ENCODE results near the gene TBX19.

Gene TBX19

DNA sequence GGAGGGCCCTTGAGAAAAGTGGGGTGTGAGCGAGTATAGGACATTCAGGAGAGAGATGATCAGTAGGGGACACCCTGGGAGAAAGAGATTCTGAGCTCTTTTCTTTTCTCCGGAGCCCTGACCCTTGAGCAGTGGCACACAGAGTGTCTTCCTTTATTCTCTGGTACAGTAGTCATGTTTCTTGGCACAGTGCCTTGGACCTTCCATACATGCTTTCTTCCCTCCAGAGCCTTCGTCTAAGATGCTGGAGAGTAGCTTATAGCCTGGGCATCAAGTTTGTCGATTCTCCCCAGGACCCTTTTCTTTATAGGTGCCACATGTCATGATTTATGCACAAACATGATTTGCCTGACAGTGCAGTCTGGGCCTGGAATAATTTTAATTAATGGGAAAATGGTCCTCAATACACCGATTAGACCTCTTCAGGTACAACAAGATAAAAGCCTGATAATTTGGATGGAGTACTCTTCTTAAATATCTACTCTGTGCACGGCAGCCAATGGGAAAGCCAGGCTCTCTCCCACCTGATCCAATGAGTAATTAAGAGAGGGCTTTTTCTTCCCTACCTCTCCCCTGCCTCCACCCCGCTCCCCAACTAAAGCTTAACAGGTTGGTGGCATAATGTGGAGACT lies at the start of gene TBX19:
TSS of gene TBX19 (plus strand) at position 582 of the 632 bp plus-strand sequence. CDS start 214 bp downstream, outside the sequence.
- DNase-seq: no peak

DNA sequence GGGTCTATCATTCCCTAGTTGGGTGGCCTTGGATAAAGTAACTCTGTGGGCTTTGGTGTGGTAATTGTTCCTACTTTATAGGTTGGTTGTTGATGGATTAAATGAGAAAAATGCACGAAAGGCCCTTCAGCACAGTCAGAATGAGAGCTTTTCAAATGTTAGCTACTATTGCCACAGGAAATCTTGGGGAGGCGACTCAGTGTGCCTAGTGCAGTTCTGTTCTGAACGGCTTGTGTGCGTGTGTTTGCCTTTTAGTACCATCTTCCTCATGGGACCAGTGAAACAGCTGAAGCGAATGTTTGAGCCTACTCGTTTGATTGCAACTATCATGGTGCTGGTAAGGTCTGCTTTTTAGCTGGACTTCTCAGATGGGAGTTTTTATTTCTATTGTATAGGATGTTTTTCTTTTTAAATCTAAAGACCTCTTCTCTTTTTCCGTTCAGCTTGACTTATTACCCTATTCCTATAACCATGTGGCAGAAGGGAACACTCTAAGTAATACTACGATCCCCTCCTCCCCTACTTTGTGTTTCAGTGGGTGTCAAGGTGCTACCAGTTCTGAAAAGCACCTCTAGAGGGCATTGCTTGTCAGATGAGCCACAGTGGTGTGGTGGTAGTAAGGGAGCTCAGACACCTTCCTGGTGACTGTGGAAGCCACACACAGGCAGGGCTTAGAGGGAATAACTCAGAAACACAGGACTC lies 45.7 kb upstream of the TBX19 start:
- no peak for DNase-seq

DNA sequence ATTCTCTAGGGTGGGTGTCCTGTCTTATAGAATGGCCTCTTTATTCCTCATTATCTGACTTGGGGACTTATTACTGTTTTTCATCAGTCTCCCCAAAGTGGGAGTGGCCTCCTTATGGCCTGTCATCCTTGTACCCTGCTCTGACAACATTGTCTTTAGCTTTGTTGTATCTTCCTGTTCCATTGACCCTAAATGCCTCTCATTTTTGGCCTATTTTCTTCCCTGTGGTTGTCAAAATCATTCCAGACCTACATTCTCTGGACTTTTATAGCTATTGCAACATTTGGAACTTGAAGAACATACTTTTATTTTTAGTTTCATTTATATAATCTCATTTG lies 45.2 kb upstream of the TBX19 start:
- DNase-seq: no peak

DNA sequence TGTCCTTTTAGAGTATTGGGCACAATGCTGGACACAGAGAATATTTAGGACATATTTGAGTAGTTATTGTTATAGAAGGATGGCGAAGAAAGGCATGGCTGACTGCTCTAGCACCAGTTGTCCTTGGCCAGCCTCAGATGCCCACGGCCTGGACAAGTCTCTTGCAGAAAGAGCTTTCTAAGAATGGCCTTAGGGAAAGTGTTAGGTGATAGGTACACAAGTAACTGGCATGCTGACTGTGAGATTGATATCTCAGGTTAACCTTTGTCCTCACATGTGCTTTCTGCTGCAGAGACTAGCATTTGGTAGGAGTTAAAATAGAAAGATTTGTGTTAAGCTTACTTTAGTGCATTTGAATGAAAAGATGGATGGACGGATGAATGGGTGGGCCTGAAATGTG lies 44.7 kb upstream of the TBX19 start:
- no peak for DNase-seq

DNA sequence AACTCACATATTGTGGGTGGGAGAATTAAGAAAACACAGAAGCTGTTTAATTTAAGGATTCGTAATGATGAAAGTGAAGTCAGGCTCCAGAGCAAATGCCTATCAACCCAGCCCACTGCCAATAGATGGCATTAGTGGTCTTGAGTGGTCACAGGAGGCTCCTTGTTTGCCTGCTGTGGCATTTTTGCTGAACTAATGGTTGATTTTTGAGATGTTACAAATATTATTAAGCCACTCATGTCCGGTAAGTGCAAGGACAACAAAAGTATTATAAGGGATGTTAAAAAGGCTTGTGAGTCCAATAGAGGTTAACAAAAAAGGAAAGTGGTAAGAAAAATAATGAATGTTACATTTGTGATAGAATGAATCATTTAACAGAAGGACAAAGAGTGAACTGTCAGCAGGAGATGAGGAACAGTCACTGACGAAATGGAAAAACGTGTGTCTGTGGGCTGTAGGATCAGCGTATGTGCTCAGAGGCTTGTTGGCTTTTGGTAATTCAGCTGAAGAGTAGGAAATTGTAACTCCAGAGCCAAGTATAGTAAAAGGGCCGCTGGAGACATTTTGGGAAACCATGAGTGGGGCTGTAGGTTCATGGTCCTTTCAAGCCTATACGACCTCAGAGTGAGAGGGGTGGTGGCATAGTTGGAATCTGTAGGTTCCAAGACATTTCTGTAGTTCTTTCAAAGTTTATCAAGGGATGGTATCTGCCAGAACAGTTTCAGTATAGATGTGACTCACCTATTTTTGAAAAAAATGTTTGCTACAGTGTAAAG lies 43.7 kb upstream of the TBX19 start:
- DNase-seq: no peak

DNA sequence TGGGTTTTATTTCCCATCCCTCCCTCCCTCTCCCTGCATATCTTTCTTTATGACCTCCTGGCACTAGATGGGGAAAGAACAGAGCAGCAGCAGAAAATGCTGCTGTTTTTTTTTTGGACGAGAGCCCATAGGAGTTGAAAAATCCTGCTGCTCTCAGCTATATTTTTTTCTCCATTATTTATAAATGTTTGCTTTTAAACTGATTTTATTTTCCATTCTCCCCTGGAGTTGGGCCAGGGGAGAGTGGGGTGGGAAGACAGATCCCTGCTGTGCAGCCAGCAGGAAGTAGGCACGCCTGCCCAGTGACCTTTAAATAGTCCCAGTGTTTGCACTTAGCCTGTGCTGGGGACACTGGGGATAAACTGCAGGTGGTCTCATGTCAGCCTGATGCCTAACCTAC lies 37.5 kb upstream of the TBX19 start:
- DNase-seq: no peak

DNA sequence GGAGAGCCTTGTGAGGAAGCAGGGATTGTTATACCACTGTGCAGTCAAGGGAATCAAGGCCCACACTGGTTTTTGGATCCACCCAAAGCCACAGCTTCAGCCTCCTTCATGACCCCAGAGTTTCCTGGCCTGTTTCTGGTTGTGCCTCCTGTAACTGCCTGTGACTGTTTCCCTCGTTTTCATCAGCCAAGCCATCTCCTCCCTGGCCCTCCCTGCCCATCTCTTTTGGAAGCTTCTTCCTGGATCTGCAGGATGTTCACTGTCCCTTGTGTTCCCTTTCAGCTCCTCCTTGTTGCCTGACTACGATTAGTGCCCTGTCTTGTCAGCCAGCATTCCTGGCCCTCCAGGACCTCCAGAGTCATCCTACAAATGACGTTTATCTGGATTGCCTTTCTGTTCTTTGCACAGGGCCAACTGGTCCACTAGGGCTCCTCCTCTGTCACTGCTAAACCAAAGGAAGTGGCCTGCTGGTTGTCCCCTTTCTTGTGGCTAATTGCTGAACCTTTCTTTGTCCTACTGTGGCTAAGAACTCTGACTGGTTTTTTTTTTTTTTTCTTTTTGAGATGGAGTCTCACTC lies 37.0 kb upstream of the TBX19 start:
- no peak for DNase-seq

DNA sequence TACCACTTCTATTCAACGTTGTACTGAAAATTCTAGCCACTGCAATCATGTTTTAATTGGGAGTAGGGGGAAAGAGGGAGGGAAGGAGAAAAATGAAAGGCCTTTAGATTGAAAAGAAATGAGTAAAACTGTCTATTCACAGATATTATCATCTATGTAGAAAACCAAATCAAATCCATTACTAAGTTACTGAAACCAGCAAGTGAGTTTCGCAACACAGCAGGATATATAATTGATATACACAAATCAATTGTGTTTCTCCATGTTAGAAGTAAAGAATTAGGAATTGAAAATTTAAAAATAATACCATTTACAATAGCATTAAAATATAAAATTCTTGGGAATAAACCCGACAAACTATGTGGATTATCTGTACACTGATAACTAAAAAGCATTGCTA lies 35.6 kb upstream of the TBX19 start:
- no peak for DNase-seq

DNA sequence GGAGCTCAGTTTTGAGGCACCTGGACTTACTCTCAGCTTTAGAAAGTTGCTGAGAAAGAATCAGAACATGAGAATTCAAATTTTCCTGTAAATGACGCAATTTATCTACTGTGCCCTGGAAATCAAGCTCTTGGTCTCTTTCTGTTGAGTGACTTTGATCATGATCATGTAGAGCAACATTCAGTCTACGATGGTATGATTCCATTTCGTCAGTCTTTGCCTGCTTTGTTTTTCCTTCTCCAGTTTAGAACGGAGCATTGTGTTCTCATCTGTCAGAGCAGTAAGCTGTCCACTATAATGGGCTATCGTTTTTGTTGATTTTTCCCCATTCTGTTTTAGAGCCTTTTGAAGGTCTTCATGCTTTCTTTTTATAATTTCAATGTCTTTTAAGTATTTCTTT lies 34.2 kb upstream of the TBX19 start:
- no peak for DNase-seq

DNA sequence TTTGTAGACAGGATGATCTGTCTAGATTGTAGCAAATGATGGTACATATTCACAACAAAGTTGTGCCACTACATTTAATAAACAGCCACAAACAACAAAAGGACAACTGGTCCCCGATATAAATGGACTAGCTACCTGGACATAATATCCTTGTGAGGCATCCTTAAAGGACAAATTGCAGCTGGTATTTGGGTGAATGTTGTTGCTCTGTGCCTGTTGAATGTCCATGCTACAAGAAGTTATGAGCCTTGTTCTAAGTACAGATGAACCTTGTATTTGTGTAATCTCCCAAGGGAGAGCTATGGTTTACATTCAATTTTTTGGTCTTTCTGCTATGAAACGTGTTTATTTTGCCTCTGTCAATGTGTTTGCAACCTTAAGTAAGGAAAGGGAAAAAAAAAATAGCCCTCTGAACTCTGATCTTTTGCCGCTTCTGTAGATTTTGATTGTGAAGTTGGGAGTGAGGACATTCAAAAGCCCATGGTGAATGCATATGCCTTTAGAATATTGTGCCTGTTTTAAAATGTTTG lies 28.4 kb upstream of the TBX19 start:
- no peak for DNase-seq

DNA sequence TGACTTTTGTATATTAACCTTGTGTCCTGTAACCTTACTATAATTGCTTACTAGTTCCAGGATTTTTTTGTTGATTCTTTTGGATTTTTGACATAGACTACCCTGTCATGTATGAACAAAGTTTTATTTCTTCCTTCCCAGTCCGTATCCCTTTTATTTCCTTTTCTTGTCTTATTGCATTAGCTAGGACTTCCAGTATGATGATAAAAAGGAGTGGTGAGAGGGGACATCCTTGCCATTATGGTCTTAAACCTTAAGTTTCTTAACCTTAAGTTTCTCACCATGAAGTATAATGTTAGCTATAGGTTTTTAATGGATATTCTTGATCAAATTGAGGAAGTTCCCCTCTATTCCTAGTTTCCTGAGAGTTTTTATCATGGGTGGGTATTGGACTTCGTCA lies 24.5 kb upstream of the TBX19 start:
- DNase-seq: no peak

DNA sequence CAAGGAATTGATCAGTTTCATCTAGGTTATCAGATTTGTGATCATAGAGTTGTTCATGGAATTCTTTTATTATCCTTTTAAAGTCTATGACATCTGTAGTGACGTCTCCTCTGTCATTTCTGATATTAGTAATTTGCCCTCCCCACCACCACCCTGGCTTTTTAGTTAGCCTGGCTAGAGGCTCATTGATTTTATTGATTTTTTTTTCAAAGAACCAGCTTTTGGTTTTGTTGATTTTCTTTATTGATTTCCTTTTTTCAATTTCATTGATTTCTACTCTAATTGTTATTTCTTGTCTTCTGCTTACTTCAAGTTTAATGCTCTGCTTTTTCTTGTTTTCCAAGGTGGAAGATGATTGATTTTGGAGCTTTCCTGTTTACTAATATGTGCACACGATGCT lies 23.3 kb upstream of the TBX19 start:
- DNase-seq: no peak

DNA sequence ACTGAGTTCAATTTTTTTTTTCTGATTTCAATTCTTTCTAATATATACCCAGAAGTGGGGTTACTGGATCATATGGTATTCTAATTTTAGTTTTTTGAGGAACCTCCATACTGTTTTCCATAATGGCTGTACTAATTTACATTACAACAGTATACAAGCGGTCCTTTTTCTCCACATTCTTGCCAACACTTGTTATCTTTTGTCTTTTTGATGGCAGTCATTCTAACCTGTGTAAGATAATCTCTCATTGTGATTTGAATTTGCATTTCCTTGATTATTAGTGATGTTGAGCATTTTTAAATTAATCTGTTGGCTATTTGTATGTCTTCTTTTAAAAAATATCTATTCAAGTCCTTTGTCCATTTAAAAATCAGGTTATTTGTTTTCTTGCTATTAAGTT lies 21.1 kb upstream of the TBX19 start:
- DNase-seq: no peak

DNA sequence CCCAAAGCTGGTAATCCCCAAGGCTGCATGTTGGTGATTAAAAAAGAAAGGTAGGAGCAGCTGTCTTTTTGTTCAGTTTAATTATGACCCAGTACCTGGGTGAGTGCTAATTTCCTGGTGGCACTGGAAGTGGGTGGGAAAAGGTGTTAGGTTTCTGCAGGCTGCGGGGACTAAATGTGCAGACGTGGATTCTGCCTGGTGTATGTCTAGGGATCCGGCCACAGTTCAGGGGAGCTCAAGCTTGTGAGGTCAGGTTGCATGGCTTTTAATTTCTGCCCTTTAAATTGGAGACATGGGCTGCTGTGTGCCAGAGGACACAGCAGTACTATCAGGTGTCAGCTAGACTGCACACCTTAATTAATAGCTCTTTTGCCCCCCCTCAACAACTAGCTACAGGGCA lies 20.3 kb upstream of the TBX19 start:
- DNase-seq: no peak

DNA sequence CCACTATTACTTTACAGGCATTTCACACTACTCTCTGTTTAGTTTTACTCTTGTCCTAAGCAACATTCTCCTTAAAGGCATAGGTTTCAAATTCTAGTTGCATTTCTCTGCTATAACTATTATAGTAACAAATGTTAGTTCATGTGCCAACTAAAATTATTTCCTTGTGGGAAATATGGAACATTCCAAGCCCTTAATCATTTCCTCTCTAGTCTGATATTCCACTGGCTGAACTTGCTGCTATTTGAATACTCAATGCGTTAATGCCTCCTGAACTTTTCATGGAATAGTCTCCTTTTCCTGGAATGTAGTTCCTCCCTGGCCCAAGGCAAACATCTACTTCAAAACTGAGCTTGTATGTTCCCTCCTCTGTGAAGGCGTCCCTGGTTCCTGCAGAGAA lies 19.3 kb upstream of the TBX19 start:
- DNase-seq: no peak

DNA sequence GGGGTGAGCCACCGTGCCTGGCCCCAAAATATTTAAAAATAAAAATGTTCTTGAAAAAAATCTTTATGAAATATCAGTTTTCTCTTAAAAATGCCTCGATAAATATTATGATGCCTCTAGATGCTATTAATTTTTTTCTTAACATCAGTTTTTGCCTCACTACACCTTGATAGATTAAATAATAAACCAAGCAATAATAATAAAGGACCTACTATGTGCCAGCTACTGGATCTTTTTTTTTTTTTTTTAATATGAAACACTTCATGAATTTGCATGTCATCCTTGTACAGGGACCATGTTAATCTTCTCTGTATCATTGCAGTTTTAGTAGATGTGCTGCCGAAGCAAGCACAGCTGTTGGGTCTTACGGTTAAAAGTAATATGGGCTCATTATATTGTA lies 17.5 kb upstream of the TBX19 start:
- DNase-seq: no peak

DNA sequence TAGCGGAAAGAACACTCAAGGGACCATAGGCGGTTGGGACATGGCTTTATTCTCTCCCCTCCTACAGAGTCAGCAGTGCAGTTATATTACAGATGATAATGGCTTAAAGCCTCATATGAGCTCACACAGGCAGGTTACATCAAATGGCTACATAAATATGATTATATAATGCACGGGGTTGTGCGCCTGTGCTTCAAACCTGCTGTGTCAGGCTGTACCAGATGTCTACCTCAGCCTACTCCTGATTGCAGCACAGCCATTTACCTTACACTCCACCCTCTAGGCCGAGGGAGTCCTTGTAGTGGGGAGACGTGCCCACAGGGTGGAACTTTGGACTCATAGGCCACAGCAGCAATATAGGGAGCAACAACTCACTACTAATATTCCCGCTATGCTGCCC lies 16.4 kb upstream of the TBX19 start:
- DNase-seq: no peak

DNA sequence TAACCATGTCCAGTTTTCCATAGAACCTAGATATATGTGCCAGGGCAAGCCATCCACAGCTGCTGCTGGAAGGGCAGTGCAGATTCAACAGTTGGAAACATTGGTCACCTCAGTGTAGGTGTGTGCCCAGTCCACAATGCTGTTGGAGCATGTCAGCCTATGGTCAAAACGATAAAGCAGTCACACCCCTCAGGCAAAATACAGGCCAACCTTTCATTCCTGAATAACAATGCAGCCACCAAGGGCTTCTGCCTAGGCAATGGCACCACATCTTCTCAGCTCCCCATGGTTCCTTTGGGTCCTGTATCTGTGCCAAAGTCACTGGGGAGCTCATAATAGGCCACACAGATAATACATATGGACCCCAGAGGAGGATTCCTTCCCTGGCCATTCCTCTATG lies 15.1 kb upstream of the TBX19 start:
- no peak for DNase-seq

DNA sequence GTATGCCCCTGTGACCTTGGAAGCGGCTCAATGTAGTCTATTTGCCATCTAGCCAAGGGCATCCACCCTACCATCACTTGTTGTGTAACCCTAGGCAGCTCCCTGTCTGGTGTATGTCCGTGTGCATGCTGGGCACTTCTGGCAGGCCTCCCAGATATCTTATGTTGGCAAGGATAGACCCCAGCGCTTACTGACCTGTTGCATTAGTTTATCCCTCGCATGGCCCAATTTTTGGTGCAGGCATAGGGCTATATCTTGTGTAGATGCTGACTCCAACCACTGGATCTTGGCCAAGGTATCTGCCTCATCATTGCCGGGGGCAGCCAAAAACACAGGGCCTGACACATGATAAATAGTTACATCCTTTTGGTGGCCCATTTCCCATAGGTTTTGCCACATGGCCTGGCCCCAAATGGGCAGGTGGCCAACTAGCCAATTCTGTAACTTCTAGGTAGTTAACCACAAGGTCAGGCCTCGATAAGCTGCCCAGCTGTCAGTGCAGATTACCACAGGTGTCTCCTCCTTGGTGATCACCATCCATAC lies 14.0 kb upstream of the TBX19 start:
- no peak for DNase-seq

DNA sequence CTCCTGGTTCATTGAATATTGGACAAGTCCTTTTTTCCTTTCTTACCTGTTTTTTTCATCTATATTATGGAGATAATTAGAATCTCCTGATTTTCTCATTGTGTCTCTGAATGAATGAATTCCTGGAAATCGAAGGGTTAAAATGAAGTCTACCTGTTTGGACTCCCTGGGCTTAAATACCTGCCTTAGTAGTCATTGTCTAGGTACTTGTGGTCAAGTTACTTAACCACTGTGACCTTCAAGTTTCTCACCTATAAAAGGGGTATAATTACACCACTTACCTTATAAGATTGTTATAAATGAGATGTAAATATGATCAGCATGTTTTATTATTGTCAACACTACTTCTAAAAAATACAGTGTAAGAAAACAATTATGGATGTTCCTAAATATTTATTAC lies 9.0 kb upstream of the TBX19 start:
- DNase-seq: no peak

DNA sequence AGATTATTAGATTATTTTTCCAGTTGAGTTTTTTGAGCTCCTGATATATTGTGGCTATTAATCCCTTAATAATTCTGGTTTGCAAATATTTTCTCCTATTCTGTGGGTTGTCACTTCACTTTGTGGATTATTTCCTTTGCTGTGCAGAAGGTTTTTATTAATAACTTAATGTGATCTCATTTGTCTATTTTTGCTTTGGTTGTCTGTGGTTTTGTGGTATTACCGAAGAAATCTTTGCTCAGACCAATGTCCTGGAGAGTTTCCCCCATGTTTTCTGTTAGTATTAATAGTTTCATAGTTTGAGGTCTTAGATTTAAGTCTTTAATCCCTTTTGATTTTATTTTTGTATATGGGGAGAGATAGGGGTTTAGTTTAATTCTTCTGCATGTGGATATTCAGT lies 7.1 kb upstream of the TBX19 start:
- DNase-seq: no peak

DNA sequence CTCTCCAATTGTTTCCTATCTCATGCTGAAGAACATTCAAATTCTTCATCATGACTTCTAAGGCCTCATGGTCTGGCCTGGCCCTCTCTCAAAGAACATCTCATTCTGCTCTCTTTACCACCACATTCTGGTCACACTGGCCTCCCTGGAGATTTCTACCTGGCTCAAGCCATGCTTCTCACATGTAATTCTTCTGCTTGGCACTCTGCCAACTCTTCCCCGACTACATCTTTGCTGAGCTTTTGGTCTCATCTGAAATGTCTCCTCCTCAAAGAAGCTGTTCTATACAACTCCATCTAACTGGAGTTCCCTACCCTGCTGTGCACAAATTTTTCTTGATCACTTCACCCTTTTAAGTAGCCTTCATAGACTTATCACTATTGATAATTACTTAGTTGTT lies 1.4 kb upstream of the TBX19 start:
- no peak for DNase-seq

DNA sequence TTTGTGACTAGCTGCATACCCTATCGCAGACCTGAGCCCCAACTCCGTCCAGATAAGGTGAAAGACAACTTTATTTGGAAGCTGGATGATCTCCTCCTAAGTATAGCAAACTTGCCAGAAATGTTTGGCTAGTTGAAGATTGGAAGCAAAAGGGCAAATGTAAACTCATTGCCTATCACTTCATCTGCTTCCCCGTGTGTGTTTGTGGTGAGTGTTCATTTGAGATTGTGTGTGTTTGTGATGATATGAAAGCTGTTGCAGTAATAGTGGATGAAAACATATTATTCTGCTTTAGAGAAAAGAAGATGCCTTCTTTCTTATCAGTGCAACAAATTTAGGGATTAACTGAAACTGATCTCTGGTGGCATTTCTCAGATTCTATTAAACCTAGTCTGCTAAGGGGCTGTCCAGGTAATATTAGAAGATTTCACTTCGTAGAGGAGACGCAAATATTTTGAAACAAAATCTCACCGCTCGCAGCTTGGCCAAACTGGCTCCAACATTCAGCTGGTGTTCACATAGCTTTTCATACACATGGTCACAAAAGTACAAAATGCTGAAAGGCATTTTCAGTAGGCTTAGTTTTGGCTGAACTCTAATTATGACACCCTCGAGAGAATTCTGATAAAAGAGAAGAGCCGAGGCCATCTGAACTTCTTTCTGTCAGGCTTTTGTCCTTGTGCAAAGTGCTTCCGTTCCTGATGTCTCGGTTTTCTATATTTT lies 1.1 kb downstream of the TBX19 start:
- no peak for DNase-seq
